Esophagus muscularis mucosa (tissue), 4 donors: ENCODE data around the gene RIPPLY1.

Source experiments
- EP300 ChIP-seq: sonication (generic); formaldehyde crosslinking; IDR thresholded peaks from one replicate; pipeline ENCODE4 v1.6.1; 2017; ENCODE audit warnings: antibody characterized with exemption
- POLR2A ChIP-seq: fragments of 450-650 bp; IDR thresholded peaks from one replicate; pipeline ENCODE4 v1.6.1; 2017; ENCODE audit warnings: antibody characterized with exemption, moderate library complexity, mild to moderate bottlenecking, low read depth
- POLR2AphosphoS5 ChIP-seq, 2 donors: sonication (generic); formaldehyde crosslinking; IDR thresholded peaks; one replicate each; pipeline ENCODE4 v1.6.1; 2017; ENCODE audit warnings: antibody characterized with exemption in 2 of 2
- TF ChIP-seq, protein P1 (sequence below), 3 experiments: fragments of 200-600 bp in 2 of 3; fragments of 450-650 bp in 1 of 3; sonication (generic) in 2 of 3; IDR thresholded peaks; one replicate each; pipeline ENCODE4 v1.5.1; 2017 to 2019; ENCODE audit warnings: antibody characterized with exemption in 3 of 3, mild to moderate bottlenecking in 2 of 3, moderate library complexity in 1 of 3

DNA sequence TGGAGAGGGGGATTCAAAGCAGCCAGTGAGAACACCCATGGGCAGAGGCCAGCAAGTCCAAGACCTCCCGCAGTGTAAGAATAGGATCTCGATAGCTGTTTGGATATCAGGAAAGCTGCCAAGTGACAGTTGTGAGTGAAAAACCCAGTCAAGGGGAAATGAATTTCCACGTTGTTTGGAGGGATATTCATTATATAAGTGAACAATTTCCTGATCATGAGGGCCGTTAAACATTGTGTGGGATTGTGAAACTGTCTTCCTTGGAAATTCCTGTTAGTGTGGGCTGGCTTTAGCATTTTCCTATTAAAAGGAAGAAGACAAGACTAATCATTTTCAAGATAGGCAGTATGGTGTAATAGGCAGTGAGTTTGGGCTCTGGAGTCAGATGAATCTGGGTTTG is 32.0 kb upstream of the RIPPLY1 start:
- TF ChIP-seq EP300 (no peak), POLR2A (no peak), POLR2AphosphoS5 (IDR thresholded peaks at IDR 0.05) (no peak)
- TF ChIP-seq, protein P1, sequence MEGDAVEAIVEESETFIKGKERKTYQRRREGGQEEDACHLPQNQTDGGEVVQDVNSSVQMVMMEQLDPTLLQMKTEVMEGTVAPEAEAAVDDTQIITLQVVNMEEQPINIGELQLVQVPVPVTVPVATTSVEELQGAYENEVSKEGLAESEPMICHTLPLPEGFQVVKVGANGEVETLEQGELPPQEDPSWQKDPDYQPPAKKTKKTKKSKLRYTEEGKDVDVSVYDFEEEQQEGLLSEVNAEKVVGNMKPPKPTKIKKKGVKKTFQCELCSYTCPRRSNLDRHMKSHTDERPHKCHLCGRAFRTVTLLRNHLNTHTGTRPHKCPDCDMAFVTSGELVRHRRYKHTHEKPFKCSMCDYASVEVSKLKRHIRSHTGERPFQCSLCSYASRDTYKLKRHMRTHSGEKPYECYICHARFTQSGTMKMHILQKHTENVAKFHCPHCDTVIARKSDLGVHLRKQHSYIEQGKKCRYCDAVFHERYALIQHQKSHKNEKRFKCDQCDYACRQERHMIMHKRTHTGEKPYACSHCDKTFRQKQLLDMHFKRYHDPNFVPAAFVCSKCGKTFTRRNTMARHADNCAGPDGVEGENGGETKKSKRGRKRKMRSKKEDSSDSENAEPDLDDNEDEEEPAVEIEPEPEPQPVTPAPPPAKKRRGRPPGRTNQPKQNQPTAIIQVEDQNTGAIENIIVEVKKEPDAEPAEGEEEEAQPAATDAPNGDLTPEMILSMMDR (IDR thresholded peaks at IDR 0.05) = no peak
